Measurements from ENCODE around the gene VAPA. TPM values are rescaled to one million over a fixed set of nuclear protein-coding genes. Genes with fewer than 3 reads are reported as not detected.
A peak's percentile ranks its signal among the peaks of the same experiment; 100 is the strongest.

Gene VAPA
- total RNA-seq, 3 donors from 2014 or later: 240 to 333 (median 273) TPM

- intact Hi-C loops (cut with DNase I, micrococcal nuclease): no loop called here
- TF ChIP-seq CTCF (IDR thresholded peaks at IDR 0.05): no peak
- H3K9me3 ChIP-seq: no peaks in the 10 kb centered on the region
- DNase-seq (no peak), ATAC-seq (no peak)
- H3K36me3 ChIP-seq (ENCODE audit: low read depth): no peaks in the 10 kb centered on the region
- H3K4me3 ChIP-seq: no peak overlapping the region
- no peaks in the 10 kb centered on the region for H3K4me1 ChIP-seq (ENCODE audit: low read depth)
Measured at GRCh38 chr18:9952633-9953416, 39.0 kb downstream of the VAPA start.

GRCh38 chr18:9958861-9959399, 45.1 kb downstream of the VAPA start:
- H3K4me3 ChIP-seq: no peak overlapping the region
- no peak for DNase-seq
- no peak for ATAC-seq
- no peaks in the 10 kb centered on the region for H3K9me3 ChIP-seq
- no peak for TF ChIP-seq CTCF (IDR thresholded peaks at IDR 0.05)
- no peaks in the 10 kb centered on the region for H3K36me3 ChIP-seq (ENCODE audit: low read depth)
- no peaks in the 10 kb centered on the region for H3K4me1 ChIP-seq (ENCODE audit: low read depth)
- intact Hi-C loops (cut with DNase I, micrococcal nuclease): no loop called here

GRCh38 chr18:9959564-9959963, 45.7 kb downstream of the VAPA start:
- DNase-seq: no peak
- intact Hi-C loops (cut with DNase I, micrococcal nuclease): no loop called here
- no peaks in the 10 kb centered on the region for H3K4me1 ChIP-seq (ENCODE audit: low read depth)
- no peak overlapping the region for H3K4me3 ChIP-seq
- H3K9me3 ChIP-seq: no peaks in the 10 kb centered on the region
- TF ChIP-seq CTCF (IDR thresholded peaks at IDR 0.05): no peak
- no peaks in the 10 kb centered on the region for H3K36me3 ChIP-seq (ENCODE audit: low read depth)
- no peak for ATAC-seq

- intact Hi-C loops (cut with DNase I, micrococcal nuclease): no loop called here
- ATAC-seq: no peak
- Histone ChIP-seq H3K9me3 (no peaks in the 10 kb centered on the region), H3K4me1 (ENCODE audit: low read depth) (no peaks in the 10 kb centered on the region), H3K4me3 (no peak overlapping the region), H3K36me3 (ENCODE audit: low read depth) (no peaks in the 10 kb centered on the region)
- DNase-seq: no peak
- TF ChIP-seq CTCF (IDR thresholded peaks at IDR 0.05): no peak
Measured at GRCh38 chr18:9960258-9960904, 46.6 kb downstream of the VAPA start.

- H3K36me3 ChIP-seq (ENCODE audit: low read depth): no peaks in the 10 kb centered on the region
- DNase-seq (no peak), ATAC-seq (peak; percentile 43)
- no peak for TF ChIP-seq CTCF (IDR thresholded peaks at IDR 0.05)
- no peaks in the 10 kb centered on the region for H3K4me1 ChIP-seq (ENCODE audit: low read depth)
- intact Hi-C loops (cut with DNase I, micrococcal nuclease): no loop called here
- no peaks in the 10 kb centered on the region for H3K9me3 ChIP-seq
- no peak overlapping the region for H3K4me3 ChIP-seq
Measured at GRCh38 chr18:9961041-9961440, 47.2 kb downstream of the VAPA start.

All from mucosa of descending colon (tissue), 3 donors.